ENCODE measurements around the gene DHX16. TPM values are rescaled to one million over a fixed set of nuclear protein-coding genes. Genes with fewer than 3 reads are reported as not detected.
"Not testable (repeated sequence)": the region's sequence is repeated elsewhere in the genome, so short reads cannot be mapped to it uniquely, and the experiment has no call there.

DHX16 gene
- total RNA-seq, 5 donors from 2014 or later (not counting 1 experiment from before 2014, with no cell fraction given): 29.0 to 51.9 (median 46.2) TPM

DNA sequence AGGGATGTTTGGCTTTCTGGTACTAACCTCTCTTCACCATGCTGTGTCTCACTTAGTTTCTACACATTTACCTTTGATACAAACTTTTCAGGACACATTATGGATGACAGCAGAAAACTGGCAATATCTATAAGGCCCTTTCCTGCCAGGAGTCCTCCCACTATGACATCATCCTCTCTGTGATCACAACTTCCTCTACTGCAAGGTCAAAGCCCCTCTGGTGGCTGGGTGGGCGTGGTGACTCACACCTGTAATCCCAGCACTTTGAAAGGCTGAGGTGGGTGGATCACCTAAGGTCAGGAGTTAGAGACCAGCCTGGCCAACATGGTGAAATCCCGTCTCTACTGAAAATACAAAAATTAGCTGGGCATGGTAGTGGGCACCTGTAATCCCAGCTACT is 6.5 kb downstream of the DHX16 start:
- H3K36me3 ChIP-seq (ENCODE audit: control insufficient read depth in 2 of 2, extremely low read depth in 1 of 2, insufficient read depth in 1 of 2, low read length in 1 of 2): peaks cover 13 to 72% of the 10 kb centered on the region in 2 donors
- H3K27me3 Mint-ChIP-seq; H3K4me1 ChIP-seq (ENCODE audit: control insufficient read depth in 1 of 2, extremely low read depth in 1 of 2, insufficient read depth in 2 of 2, low read length in 2 of 2); H3K9me3 Mint-ChIP-seq; ATAC-seq (replicated peaks in 1 of 4); H3K9me3 ChIP-seq; H3K27me3 ChIP-seq (replicated peaks in 1 of 2; ENCODE audit: control insufficient read depth in 2 of 2, extremely low read depth in 1 of 2, insufficient read depth in 2 of 2, low read length in 1 of 2); H3K27ac ChIP-seq (ENCODE audit: low read length); H3K27ac Mint-ChIP-seq; H3K4me3 Mint-ChIP-seq; DNase-seq; POLR2A ChIA-PET; H3K4me3 ChIP-seq (ENCODE audit: control insufficient read depth in 1 of 2, extremely low read depth in 1 of 2, low read length in 1 of 2); CTCF ChIA-PET: not testable (repeated sequence)
- Mint-ChIP-seq H3K36me3 (peaks cover 55% of the 10 kb centered on the region), H3K4me1 (peaks cover 19 to 29% (median 23%) of the 10 kb centered on the region in 3 donors)
- WGBS (ENCODE audit: insufficient coverage): 67% methylated on average over 1 of the region's 2 CpGs

DNA sequence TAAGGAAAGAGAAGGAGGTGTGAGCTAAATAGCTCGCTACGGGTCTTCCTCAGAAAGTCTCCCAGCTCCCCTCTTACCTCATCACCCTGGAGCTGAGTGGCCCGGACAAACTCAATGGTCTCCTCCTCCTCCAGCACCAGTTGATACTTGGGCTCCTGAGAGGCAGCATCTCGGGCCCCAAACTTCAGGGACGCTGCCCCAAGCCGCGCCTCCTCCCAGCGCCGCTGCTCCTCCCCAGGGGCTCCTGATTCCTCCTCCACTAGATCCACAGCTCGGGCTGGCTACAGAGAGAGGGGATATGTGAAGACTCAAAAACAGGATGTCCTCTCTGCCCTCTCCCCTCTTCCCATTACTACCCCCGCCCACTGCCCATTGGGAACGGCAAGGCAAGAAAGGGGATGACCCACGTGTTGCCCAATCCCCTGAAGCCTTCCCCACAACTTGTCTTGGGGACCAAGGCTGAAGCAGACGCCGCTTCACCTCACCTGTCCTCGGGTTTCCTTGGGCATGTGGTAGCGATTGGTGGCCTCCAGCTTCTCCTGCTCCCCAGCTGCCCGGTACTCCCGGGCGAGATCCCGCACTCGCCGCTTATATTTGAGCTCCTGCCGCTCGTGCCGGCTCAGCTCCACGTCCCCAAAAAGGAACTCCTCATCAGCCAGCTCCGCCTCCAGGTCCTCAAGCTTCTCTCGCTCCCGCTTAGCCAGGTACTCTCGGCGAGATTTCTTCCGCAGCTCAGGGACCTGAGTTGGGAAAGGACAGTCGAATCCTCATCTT is 7.6 kb downstream of the DHX16 start:
- H3K36me3 ChIP-seq (ENCODE audit: control insufficient read depth in 2 of 2, extremely low read depth in 1 of 2, insufficient read depth in 1 of 2, low read length in 1 of 2): peaks cover 8 to 71% of the 10 kb centered on the region in 2 donors
- POLR2A ChIA-PET: interaction anchor here (0.6 to 0.7 kb wide), 2 partner anchors 9 to 16 kb away, joined by 3 to 5 read pairs; no protein-coding TSS in a partner anchor
- peaks cover 48% of the 10 kb centered on the region for H3K36me3 Mint-ChIP-seq

GRCh38 chr6:30657922-30658321 is 14.9 kb downstream of the DHX16 start:
- Mint-ChIP-seq H3K36me3 (peaks cover 60% of the 10 kb centered on the region), H3K27ac (peak overlapping the region in 1 of 2 donors; percentile 31)
- H3K4me3 ChIP-seq (ENCODE audit: control insufficient read depth in 1 of 2, extremely low read depth in 1 of 2, low read length in 1 of 2); H3K27me3 ChIP-seq (replicated peaks in 1 of 2; ENCODE audit: control insufficient read depth in 2 of 2, extremely low read depth in 1 of 2, insufficient read depth in 2 of 2, low read length in 1 of 2); H3K27me3 Mint-ChIP-seq; H3K4me3 Mint-ChIP-seq; H3K4me1 Mint-ChIP-seq; POLR2A ChIA-PET; H3K4me1 ChIP-seq (ENCODE audit: control insufficient read depth in 1 of 2, extremely low read depth in 1 of 2, insufficient read depth in 2 of 2, low read length in 2 of 2); DNase-seq; ATAC-seq (replicated peaks in 1 of 4); H3K27ac ChIP-seq (ENCODE audit: low read length); H3K9me3 ChIP-seq; H3K9me3 Mint-ChIP-seq: not testable (repeated sequence)
- CTCF ChIA-PET: interaction anchor here in 1 of 2 donors (0.8 kb wide), 1 partner anchor 35 kb away, joined by 3 read pairs; no protein-coding TSS in a partner anchor
- 96% methylated on average over 3 of the region's 5 CpGs for WGBS (ENCODE audit: insufficient coverage)
- peaks cover 24 to 88% of the 10 kb centered on the region in 2 donors for H3K36me3 ChIP-seq (ENCODE audit: control insufficient read depth in 2 of 2, extremely low read depth in 1 of 2, insufficient read depth in 1 of 2, low read length in 1 of 2)

More for the DNA sequence above, 7.6 kb downstream of the DHX16 start:
- no peak overlapping the region for H3K4me3 Mint-ChIP-seq
- no peaks in the 10 kb centered on the region for H3K27me3 Mint-ChIP-seq
- DNase-seq (no peak), ATAC-seq (replicated peaks in 1 of 4) (no peak)
- H3K4me1 Mint-ChIP-seq: peaks cover 8 to 18% (median 12%) of the 10 kb centered on the region in 3 donors
- Histone ChIP-seq H3K27ac (ENCODE audit: low read length) (no peak overlapping the region), H3K4me3 (ENCODE audit: control insufficient read depth in 1 of 2, extremely low read depth in 1 of 2, low read length in 1 of 2) (no peak overlapping the region), H3K27me3 (replicated peaks in 1 of 2; ENCODE audit: control insufficient read depth in 2 of 2, extremely low read depth in 1 of 2, insufficient read depth in 2 of 2, low read length in 1 of 2) (no peaks in the 10 kb centered on the region), H3K9me3 (no peaks in the 10 kb centered on the region), H3K4me1 (ENCODE audit: control insufficient read depth in 1 of 2, extremely low read depth in 1 of 2, insufficient read depth in 2 of 2, low read length in 2 of 2) (no peaks in the 10 kb centered on the region)
- CTCF ChIA-PET: interaction anchor here (0.8 to 1.6 kb wide), 3 partner anchors 50 to 65 kb away, joined by 3 to 4 read pairs (median 3); no protein-coding TSS in a partner anchor
- H3K27ac Mint-ChIP-seq: no peak overlapping the region
- 97% methylated on average over 24 of the region's 34 CpGs for WGBS (ENCODE audit: insufficient coverage)
- H3K9me3 Mint-ChIP-seq: no peaks in the 10 kb centered on the region

DNA sequence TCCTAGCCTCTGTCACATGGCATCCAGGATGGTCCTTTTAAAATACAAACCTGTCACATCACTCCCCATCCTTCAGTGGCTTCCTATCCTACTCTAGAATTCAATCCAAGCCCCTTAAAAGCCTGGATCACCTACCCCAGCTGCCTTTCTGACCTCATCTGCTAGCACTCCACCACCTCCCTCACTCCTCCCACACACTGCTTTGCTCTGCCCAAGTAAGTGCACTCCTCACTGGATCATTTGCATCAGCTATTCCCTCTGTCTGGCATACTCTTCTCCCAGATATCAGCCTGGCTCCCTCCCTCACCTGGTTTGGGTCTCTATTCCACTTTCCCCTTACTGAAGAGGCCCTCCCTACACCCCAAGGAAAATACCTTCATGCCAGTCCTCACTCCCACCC is 15.4 kb downstream of the DHX16 start:
- no peak overlapping the region for H3K4me3 ChIP-seq (ENCODE audit: control insufficient read depth in 1 of 2, extremely low read depth in 1 of 2, low read length in 1 of 2)
- no peaks in the 10 kb centered on the region for H3K4me1 ChIP-seq (ENCODE audit: control insufficient read depth in 1 of 2, extremely low read depth in 1 of 2, insufficient read depth in 2 of 2, low read length in 2 of 2)
- Mint-ChIP-seq H3K4me1 (peaks cover 0 to 2% (median 0%) of the 10 kb centered on the region in 3 donors), H3K9me3 (no peaks in the 10 kb centered on the region), H3K4me3 (no peak overlapping the region), H3K27me3 (no peaks in the 10 kb centered on the region), H3K27ac (peak overlapping the region; percentile 23 to 31), H3K36me3 (peaks cover 56% of the 10 kb centered on the region)
- CTCF ChIA-PET: no interaction called here
- DNase-seq (no peak), ATAC-seq (replicated peaks in 1 of 4) (no peak)
- H3K27me3 ChIP-seq (replicated peaks in 1 of 2; ENCODE audit: control insufficient read depth in 2 of 2, extremely low read depth in 1 of 2, insufficient read depth in 2 of 2, low read length in 1 of 2): no peaks in the 10 kb centered on the region
- H3K9me3 ChIP-seq: no peaks in the 10 kb centered on the region
- POLR2A ChIA-PET: interaction anchor here in 1 of 2 donors (0.6 kb wide), 1 partner anchor 11 kb away, joined by 3 read pairs; no protein-coding TSS in a partner anchor
- H3K36me3 ChIP-seq (ENCODE audit: control insufficient read depth in 2 of 2, extremely low read depth in 1 of 2, insufficient read depth in 1 of 2, low read length in 1 of 2): peaks cover 24 to 88% of the 10 kb centered on the region in 2 donors
- H3K27ac ChIP-seq (ENCODE audit: low read length): no peak overlapping the region

- Histone ChIP-seq H3K4me1 (ENCODE audit: control insufficient read depth in 1 of 2, extremely low read depth in 1 of 2, insufficient read depth in 2 of 2, low read length in 2 of 2) (no peaks in the 10 kb centered on the region), H3K27ac (ENCODE audit: low read length) (no peak overlapping the region), H3K4me3 (ENCODE audit: control insufficient read depth in 1 of 2, extremely low read depth in 1 of 2, low read length in 1 of 2) (no peak overlapping the region), H3K36me3 (ENCODE audit: control insufficient read depth in 2 of 2, extremely low read depth in 1 of 2, insufficient read depth in 1 of 2, low read length in 1 of 2) (peaks cover 21 to 88% of the 10 kb centered on the region in 2 donors), H3K9me3 (no peaks in the 10 kb centered on the region), H3K27me3 (replicated peaks in 1 of 2; ENCODE audit: control insufficient read depth in 2 of 2, extremely low read depth in 1 of 2, insufficient read depth in 2 of 2, low read length in 1 of 2) (no peaks in the 10 kb centered on the region)
- Mint-ChIP-seq H3K27ac (no peak overlapping the region), H3K4me3 (no peak overlapping the region), H3K27me3 (no peaks in the 10 kb centered on the region), H3K4me1 (peaks cover 0 to 2% (median 0%) of the 10 kb centered on the region in 3 donors), H3K36me3 (peaks cover 51% of the 10 kb centered on the region), H3K9me3 (no peaks in the 10 kb centered on the region)
- 89% methylated on average over 7 of the region's 7 CpGs for WGBS (ENCODE audit: insufficient coverage)
- POLR2A ChIA-PET: no interaction called here
- CTCF ChIA-PET: interaction anchor here in 1 of 2 donors (0.5 to 0.6 kb wide), 2 partner anchors 63 to 1002 kb away, joined by 3 to 4 read pairs; no protein-coding TSS in a partner anchor
- DNase-seq (peak in 1 of 35 experiments; percentile 9), ATAC-seq (replicated peaks in 1 of 4) (no peak)
Measured at GRCh38 chr6:30656513-30656912, 16.3 kb downstream of the DHX16 start.

GRCh38 chr6:30655743-30656094 is 17.1 kb downstream of the DHX16 start:
- H3K9me3 ChIP-seq: no peaks in the 10 kb centered on the region
- Mint-ChIP-seq H3K9me3 (no peaks in the 10 kb centered on the region), H3K4me3 (no peak overlapping the region), H3K36me3 (peaks cover 53% of the 10 kb centered on the region), H3K27ac (peak overlapping the region in 1 of 2 donors; percentile 54), H3K4me1 (peaks cover 0 to 2% (median 0%) of the 10 kb centered on the region in 3 donors), H3K27me3 (no peaks in the 10 kb centered on the region)
- no peak for DNase-seq
- ChIA-PET POLR2A (no interaction called here), CTCF (interaction anchor here in 1 of 2 donors (0.5 kb wide), 1 partner anchor 123 kb away, joined by 5 read pairs; no protein-coding TSS in a partner anchor)
- H3K4me3 ChIP-seq (ENCODE audit: control insufficient read depth in 1 of 2, extremely low read depth in 1 of 2, low read length in 1 of 2): no peak overlapping the region
- no CpG with 5 or more reads among the region's 3 CpGs for WGBS (ENCODE audit: insufficient coverage)
- H3K27me3 ChIP-seq (replicated peaks in 1 of 2; ENCODE audit: control insufficient read depth in 2 of 2, extremely low read depth in 1 of 2, insufficient read depth in 2 of 2, low read length in 1 of 2): no peaks in the 10 kb centered on the region
- peaks cover 25 to 92% of the 10 kb centered on the region in 2 donors for H3K36me3 ChIP-seq (ENCODE audit: control insufficient read depth in 2 of 2, extremely low read depth in 1 of 2, insufficient read depth in 1 of 2, low read length in 1 of 2)
- H3K4me1 ChIP-seq (ENCODE audit: control insufficient read depth in 1 of 2, extremely low read depth in 1 of 2, insufficient read depth in 2 of 2, low read length in 2 of 2): no peaks in the 10 kb centered on the region
- no peak overlapping the region for H3K27ac ChIP-seq (ENCODE audit: low read length)
- ATAC-seq (replicated peaks in 1 of 4): no peak

Data from T-cell (primary cell).